GM18907 (cell line): ENCODE data around the gene FAF1.

ENCODE experiments used
- ATAC-seq: cut with Tn5 transposase; IDR thresholded peaks from one replicate; pipeline ENCODE4 v1.9.1; 2021; ENCODE audit warnings: mild to moderate bottlenecking, moderate library complexity; ENCODE audit not compliant: unreplicated experiment

FAF1 gene

DNA sequence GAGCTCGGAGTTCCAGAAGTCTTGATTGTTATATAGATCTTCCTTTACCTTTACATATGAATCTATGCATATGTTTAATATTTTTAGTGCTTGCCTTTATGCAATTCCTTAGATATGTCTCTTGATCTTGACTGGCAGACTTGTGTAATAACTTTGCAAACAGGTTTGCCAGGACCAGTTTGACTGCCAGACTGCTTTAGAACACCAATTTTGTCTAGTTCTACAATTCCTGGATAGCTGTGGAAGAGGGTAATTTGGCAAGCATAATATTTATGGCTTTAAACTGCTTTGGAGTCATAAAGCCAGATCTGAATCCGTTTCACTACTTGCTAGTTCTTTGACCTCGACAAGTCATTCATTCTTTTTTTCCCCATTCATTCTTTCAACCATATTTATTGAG, 250.0 kb downstream of the FAF1 start:
- no peak for ATAC-seq

- no peak for ATAC-seq
Observed at GRCh38 chr1:50707824-50708223, 252.2 kb downstream of the FAF1 start.

DNA sequence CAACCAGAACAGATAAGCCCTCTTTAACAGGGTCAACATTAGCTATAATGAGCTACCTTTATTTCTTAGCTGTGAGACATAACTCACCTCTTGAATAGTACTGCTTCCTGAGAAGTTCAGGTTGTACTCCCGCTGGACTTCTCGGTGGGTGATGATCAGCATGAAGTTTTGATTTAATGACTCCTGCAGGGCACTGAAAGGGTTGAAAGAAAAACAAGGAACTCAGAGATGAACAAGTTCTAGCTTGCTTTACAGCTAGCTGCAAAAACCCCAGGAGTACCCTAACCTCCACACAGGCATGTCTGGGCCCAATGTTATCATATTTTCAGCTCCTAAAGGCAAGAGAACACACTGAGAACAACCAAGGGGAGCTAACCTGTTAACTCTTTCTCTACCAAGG, 254.4 kb downstream of the FAF1 start:
- ATAC-seq: no peak

- ATAC-seq: no peak
Observed at GRCh38 chr1:50705041-50705440, 255.0 kb downstream of the FAF1 start.

DNA sequence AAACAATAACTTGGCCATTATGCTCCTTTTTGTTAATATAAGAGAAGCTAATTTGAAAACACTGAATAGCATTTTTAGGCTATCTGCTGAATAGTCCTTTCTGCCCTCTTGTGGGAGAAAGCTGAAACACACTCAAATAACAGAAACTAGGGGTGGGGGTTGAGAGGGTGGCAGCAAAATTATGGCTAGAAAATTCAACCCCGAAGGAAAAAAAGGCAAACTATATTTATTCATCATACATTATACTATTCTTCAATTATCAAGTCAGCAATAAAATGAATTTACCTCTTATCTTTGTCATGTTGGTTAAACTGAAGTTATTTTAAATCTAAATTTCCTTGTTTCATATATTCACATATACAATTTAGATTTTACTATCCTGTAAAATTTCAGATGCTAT, 255.9 kb downstream of the FAF1 start:
- ATAC-seq: peak; percentile 60

- no peak for ATAC-seq
Observed at GRCh38 chr1:50703240-50703639, 256.8 kb downstream of the FAF1 start.

GRCh38 chr1:50702395-50702794, 257.7 kb downstream of the FAF1 start:
- no peak for ATAC-seq

- ATAC-seq: no peak
Observed at GRCh38 chr1:50701706-50702317, 258.3 kb downstream of the FAF1 start.

GRCh38 chr1:50700621-50701020, 259.4 kb downstream of the FAF1 start:
- no peak for ATAC-seq

DNA sequence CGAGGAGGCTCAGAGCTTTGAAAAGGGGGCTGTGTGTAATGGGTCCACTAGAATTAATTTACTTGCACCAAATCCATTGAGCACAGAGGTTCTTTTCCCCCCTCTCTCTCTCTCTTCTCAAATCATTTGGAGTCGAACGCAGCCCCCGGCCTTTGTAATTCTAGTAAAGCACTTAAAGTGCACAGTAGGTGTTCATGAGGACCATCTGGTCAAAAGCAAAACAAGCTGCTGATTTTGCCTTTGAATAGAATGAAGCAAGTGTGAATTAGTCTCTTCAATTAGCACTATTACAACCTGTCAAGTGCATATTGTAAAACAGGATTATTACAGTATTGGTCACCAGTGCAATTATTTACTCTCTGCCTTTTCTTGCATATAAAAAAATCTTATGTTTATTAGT, 259.9 kb downstream of the FAF1 start:
- ATAC-seq: no peak

DNA sequence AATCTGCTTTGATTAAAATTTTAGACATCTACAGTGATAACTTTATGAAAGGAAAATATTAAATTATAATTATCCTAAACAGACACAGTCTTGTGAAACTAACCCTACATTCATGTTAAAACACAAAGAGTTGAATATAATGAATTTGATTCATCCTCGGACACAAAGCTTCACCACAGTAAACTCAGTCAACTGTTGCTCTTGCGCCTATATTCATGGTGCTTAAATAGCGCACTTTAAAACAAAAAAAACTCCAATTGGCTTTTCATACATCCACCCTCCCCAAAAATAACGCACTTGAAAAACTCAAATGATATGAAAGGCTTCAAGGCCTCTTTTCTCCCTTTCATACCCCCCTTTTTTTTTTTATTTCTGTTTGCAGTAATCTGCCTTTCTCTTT, 260.3 kb downstream of the FAF1 start:
- ATAC-seq: no peak

DNA sequence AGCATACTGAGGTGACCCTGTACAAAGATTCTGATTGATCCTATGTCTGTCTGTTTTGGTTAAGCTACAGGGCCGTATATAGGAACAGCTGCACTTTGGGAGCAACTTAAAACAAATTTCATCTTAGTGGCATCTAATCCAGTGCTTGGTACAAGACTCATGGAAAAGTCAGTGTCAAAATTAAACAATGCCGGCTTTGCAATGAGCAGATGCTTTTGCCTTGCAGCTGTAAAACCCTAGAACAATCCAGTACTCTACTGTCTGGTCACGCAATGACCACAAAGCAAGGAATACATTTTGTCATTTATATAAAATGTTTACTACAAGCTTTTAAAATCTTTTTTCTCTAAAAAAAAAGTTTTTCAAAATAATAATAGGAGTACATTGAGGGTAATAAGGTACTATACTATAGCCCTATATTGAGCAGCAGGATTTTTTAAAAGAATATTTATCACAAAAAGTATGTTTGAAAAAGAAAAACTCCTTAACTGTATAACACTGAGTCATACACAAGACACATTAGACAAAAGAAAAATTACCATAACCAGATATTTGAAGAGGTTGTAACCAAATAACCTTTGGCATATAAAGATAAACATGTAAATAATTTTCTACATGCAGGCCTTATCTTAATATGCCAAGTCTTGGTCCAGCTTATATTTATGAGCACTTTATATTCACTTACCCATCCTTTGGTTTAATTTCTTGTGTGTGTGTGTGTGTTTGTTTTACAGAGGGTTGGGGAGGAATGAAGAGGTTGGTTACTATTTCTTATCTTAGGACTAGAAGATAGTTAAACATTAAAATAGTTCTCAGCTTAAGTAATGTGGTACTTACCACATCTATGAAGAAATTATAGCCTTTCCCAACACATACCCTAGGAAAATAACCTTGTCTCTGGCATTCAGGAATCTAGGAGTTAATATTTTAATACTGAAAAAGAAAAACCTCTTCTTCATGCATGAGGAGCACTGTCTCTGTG, 262.3 kb downstream of the FAF1 start:
- no peak for ATAC-seq

DNA sequence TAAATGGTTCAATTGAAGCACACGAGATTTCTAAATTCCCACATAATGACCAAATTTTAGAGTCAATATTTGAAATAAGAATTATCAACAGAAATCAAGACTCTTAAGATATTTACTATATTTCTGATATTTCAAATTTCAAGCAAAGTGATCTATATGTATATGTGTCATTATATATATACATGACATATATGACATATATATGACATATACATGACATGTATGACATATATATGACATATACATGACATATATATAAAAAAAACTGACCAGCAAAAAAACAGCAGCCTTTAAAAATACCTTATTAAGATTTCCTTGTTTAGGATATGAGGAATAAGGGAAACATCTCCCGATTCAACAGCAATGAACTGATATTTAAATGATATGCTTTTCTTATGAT, 266.2 kb downstream of the FAF1 start:
- ATAC-seq: no peak

DNA sequence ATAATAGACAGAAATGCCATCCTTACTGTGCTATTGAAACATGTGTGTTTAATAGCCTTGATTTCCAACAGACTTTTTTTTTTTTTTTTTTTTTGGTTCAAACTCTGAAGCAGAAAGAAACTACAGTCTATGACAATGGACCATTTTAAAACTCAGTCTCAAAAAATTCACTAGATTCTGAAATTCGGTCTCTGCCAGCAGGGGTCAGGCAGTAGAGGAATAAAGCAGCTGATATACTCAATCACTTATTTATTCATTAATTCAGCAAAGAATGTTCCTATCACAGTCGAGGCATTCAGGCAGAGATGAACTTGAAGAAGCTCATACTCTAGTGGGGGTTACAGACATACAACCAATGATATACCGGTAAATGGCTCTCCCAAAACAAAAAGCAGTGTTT, 275.9 kb downstream of the FAF1 start:
- ATAC-seq: no peak

- no peak for ATAC-seq
Observed at GRCh38 chr1:50681931-50682330, 278.1 kb downstream of the FAF1 start.

GRCh38 chr1:50667710-50668356, 292.2 kb downstream of the FAF1 start:
- ATAC-seq: no peak

DNA sequence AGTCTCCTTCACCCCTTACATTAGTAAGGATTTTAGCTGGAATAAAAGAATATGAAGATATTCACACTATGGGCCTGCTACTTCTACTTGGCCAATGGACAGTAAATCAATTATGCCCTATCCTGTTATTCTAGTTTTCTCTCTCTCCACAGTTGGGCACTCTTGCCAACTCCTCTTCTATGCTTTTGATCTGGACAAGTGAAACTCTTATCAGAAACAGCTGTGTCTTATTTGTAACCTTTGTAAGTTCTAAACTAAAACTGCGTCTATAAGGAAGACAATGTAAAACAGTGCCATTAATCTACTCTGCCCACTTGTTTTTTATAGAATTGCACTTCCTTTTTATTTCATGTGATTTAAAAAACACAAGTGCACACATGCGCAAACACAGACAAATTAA, 292.8 kb downstream of the FAF1 start:
- no peak for ATAC-seq

DNA sequence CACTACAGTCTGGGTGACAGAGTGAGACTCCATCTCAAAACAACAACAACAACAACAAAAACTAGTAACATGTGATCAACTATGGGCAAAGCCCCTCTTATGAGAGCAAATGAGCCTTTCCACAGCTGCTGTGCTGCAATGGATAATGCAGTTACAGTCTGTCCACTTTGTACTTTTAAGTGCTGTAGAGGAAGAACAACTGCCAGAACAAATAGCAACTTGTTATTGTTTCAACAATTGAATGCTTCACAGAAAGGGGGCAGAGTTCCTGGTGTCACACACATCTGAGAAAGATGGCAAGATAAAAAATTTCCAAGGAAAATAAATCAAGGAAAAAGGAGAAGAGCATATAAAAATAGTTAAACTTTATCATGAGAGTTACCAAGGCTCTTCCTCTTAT, 293.2 kb downstream of the FAF1 start:
- ATAC-seq: no peak

DNA sequence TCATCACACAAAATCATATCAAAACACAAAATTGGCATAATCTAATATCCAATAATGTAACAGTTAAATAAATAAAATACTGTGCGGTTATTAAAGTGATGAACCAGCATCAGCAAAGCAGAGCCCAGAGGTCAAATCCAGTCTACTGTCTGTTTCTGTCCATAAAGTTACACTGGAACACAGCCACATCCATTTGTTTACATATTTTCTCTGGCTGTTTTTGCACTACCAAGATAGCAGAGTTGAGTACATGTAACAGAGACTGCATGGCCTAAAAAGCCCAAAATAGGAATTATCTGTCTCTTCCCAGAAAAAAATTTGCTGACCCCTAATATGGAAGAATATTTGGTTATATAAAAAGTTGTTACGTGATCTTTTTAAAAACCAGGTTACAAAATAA, 294.7 kb downstream of the FAF1 start:
- ATAC-seq: no peak

DNA sequence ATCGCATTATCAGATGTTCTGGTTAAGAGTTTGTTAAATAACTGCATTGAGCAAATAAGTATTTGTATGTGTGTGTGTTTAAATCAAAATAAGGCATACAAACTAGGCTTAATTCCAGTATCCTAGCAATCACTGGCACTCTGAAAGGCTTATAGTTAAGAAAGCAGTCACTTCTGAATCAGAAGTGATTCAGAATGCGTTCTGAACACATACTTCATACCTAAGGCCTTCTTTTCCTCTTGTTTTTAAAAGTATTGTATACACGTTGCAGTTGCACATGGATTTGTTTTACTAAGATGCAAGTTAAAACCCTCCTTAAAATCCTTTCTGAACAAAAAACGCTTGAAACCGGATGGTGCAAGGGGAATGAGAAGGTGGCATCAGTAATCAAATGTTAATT, 298.4 kb downstream of the FAF1 start:
- ATAC-seq: no peak

- ATAC-seq: no peak
Observed at GRCh38 chr1:50659107-50659662, 300.9 kb downstream of the FAF1 start.
